GM18511 (cell line): ENCODE measurements around the gene APEX1.
"Not testable (repeated sequence)": the region's sequence is repeated elsewhere in the genome, so short reads cannot be mapped to it uniquely, and the experiment has no call there.

Source experiments
- ATAC-seq: cut with Tn5 transposase; IDR thresholded peaks from one replicate; pipeline ENCODE4 v1.9.1; 2021; ENCODE audit warnings: mild to moderate bottlenecking, moderate library complexity; ENCODE audit not compliant: unreplicated experiment

APEX1 gene

DNA sequence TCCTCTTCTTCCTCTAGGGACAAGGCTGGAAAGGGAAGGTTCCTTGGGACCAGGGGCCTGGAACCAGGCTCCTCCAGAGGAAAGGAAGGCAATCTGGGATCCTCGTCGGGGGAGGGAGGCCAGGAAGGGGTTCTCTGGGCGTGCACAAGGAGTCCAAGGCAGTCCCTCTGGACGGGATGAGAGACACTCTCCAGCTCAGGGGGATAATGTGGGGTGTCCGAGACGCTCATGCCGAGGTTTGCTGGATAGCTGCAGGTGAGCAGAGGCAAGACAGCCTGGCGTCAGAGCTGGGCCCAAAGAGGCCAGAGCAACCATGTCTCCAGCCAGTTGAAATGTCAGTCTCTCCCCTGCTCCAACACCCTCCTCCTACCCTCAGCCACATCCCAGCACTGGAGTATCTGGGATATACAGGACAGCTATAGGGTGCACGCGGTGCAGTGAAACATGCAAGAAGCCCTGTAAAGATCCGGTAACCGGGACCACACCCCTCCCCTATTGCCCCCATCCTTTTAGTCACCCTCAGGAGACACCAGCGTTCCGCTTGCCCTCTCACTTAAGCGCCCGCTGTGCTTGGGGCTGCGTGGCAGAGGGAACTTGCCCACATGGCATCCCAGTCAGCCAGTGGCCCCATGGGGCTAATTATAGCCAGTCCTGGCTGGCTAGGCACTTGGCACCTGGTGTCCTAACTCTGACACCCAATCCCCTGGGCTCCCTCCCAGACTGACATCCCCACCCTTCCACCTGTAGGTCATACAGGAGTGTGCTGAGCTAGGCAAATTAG, 19.3 kb upstream of the APEX1 start, which contains the start of gene KLHL33:
KLHL33 (minus strand) TSS at position 585 of the 781 bp plus-strand sequence; CDS start at position 230, 355 bp downstream.
- no peak for ATAC-seq

DNA sequence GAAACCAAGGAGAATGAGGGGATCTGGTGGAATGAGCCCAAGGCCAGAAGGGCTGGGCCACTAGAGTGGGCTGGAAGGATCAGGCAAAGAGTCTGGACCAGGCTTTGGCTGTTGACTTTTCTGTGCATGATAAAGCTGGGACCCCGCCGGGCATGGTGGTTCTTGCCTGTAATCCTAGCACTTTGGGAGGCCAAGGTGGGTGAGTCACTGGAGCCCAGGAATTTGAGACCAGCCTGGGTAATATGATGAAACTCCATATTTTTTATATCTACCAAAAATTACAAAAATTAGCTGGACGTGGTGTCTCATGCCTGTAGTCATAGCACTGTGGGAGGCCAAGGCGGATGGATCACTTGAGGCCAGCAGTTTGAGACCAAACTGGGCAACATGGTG, 18.7 kb upstream of the APEX1 start:
- ATAC-seq, result no peak

DNA sequence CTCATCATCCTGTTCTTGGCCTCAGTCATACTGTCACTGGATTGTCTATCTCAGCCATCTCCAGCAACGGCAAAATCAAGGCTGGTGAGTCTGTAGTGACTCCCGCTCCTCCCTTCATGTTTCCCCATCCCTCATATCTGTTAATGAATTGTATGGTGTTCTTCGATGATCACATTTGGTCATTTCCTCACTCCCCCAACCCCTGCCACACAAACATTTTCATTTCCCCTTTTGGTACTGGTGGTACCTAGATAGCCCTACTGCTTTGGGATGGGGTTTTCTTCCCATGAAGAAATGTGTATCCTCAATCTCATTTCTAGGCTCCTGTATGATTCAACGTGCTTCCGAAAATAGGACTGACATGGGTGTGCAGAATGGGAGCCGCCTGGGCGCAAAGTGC, 16.4 kb upstream of the APEX1 start:
- ATAC-seq, result peak; percentile 52

DNA sequence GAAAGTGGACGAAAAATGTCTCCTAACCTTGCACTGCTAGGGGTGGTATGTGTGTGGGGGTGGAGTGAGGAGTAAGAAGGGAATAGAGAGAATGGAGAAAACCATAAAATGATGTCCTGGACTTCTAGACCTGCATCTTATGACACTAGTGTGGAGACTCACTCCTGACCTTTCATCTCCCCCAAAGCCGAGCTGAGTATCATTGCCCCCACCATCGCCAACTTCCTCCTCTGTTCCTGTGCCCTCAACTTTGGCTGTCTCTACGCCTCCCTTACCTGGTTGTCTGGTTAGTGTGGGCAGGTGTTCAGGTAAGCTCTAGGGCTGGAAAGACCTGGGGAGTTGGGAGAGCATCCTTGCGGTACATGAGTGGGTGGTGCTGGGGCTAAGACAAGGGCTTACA, 14.6 kb upstream of the APEX1 start:
- peak; percentile 11 for ATAC-seq

DNA sequence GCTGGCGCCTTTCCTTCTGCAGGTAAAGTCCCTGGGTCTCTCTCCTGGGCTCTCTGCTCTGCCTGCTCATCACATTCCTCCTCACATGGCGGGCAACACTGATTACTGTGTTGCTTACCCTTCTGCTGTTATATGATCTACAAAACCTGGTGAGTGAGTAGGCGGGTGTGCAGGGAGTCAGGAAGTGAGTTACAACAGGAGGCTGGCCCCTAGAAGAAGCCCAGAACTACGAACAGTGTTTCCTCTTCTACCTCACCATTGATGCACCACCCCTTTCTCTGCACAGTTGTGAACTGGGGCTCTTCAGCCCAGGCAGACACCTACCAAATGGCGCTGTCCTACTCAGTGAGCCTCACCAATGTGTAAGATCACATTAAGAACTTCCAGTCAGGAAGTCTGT, 14.1 kb upstream of the APEX1 start:
- ATAC-seq, result peak; percentile 87

DNA sequence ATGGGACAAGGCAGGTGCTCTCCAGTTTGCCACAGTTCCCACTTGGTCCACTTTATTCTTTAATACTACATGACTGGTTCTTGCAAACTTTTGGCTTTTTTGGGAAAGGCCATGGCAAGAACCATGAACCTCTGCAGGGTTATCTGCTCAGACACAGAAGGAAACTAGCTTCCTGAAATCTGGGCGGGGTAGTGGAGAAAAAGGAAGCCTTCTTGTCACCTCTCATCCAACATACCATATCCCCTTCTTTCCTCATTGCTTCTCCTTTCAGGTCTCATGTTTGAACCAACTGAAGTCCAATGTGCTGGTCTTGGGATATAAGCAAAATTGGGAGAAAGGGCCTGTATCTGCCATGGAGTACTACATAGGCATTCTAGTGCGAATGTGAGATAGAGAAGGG, 13.6 kb upstream of the APEX1 start:
- no peak for ATAC-seq

DNA sequence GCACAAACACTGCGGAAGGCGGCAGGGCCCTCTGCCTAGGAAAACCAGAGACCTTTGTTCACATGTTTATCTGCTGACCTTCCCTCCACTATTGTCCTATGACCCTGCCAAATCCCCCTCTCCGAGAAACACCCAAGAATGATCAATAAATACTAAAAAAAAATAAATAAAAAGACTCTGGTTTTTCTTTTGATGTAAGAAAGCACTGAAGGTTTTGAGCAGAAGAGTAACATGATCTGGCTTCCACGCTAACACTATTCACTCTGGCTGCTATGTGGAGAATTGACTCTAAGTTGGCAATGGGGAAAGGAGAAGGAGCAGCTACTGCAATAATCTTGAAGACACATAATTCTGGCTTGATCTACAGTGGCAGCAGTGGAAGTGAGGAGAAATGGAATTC, 11.4 kb upstream of the APEX1 start:
- ATAC-seq, result not testable (repeated sequence)

DNA sequence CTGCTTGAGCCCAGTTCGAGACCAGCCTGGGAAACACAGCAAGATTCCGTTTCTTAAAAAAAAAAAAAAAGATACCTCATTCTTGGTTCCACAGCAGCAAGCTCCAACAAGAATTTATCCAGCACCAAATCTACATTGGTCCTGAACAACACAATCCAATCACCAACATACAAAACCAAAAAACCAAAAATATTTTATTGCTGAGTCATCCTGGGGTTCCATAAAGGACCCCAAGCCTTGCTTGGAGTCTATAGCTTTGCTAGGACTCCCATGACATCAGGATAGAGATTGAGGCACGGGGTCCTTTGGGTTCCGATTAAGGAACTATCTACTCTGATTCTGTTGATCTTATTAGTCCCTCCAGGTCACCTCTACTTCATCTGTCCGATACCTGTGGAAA, 8.1 kb upstream of the APEX1 start:
- ATAC-seq, result no peak

DNA sequence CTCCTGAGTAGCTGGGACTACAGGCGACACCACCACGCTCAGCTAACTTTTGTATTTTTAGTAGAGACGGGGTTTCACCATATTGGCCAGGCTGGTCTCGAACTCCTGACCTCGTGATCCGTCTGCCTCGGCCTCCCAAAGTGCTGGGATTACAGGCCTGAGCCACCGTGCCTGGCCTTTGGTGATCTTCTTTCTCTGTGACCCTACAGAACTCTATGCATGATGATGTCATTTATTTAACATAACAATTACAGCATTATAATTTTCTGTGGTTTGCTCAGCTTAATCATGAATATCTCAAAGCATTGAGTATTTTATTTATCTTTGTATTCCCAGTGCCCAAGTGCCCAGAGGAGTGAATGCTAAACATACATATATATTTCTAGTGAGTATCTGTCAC, 2.2 kb upstream of the APEX1 start:
- not testable (repeated sequence) for ATAC-seq

DNA sequence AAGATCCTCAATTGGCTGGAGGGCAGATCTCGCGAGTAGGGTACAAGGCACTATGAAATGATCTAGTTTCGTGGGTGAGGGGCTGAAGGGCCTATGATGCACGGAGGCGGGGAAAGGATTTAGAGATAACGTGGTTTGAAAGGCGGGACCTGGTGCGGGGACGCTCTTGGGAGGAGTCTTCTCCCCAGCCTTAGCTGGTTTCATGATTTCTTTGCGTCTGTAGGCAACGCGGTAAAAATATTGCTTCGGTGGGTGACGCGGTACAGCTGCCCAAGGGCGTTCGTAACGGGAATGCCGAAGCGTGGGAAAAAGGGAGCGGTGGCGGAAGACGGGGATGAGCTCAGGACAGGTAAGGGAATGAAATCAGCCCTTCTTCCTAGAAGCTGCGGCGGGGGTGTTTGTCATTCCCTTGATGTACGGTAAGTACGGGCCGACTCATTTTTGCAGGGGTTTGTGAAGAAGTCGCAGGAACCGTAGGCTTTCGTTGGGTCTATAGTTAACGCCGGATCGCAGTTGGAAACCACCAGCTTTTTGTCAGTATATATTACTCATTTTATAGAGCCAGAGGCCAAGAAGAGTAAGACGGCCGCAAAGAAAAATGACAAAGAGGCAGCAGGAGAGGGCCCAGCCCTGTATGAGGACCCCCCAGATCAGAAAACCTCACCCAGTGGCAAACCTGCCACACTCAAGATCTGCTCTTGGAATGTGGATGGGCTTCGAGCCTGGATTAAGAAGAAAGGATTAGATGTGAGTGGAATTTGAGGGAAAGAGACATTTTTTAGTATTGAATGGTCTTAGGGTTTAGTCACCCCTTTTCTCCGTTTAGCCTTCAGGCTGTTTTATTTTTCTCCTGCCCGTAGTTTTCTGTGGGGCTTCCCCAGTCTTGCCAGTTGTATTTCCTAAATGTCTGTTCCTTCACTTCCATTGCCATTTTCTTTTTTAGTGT, 602 bp downstream of the APEX1 start:
- peak; percentile 58 for ATAC-seq

DNA sequence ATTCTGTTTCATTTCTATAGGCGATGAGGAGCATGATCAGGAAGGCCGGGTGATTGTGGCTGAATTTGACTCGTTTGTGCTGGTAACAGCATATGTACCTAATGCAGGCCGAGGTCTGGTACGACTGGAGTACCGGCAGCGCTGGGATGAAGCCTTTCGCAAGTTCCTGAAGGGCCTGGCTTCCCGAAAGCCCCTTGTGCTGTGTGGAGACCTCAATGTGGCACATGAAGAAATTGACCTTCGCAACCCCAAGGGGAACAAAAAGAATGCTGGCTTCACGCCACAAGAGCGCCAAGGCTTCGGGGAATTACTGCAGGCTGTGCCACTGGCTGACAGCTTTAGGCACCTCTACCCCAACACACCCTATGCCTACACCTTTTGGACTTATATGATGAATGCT, 1.9 kb downstream of the APEX1 start:
- ATAC-seq, result no peak

DNA sequence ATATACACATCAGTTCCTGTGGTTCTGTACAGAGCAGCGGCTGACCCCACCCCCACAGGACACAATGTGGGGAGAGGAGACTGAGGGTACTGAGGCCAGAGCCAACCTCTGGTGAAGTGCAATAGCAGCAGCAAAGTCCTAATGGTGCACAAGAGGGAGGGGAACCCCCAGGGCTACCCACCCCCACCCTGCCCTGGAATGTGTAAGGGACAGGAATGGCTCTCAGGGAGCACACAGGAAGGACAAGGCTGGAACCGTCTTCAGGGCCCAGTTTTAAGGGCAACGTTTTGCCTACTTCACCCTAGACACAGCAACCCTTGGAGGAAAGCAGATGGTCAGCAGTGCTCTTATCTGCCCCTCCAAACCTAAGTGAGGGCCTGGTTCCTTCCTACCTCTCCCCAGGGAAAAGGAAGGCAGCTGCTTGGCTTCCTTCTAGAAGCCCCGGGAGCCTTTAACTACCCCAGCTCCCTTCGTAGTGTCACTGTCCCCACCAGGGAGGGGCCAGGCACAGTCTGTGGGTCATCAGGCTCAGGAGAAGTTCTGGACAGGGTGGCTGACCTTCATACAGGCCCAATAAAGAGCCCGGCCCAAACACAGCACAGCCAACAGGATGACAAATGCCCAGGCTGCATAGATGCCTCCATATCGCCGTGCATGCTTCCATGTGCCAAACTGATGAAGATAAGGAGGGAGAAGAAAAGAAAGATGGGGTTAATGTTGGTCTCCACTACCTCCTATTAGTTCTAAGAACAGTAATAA, 3.2 kb downstream of the APEX1 start:
- no peak for ATAC-seq

DNA sequence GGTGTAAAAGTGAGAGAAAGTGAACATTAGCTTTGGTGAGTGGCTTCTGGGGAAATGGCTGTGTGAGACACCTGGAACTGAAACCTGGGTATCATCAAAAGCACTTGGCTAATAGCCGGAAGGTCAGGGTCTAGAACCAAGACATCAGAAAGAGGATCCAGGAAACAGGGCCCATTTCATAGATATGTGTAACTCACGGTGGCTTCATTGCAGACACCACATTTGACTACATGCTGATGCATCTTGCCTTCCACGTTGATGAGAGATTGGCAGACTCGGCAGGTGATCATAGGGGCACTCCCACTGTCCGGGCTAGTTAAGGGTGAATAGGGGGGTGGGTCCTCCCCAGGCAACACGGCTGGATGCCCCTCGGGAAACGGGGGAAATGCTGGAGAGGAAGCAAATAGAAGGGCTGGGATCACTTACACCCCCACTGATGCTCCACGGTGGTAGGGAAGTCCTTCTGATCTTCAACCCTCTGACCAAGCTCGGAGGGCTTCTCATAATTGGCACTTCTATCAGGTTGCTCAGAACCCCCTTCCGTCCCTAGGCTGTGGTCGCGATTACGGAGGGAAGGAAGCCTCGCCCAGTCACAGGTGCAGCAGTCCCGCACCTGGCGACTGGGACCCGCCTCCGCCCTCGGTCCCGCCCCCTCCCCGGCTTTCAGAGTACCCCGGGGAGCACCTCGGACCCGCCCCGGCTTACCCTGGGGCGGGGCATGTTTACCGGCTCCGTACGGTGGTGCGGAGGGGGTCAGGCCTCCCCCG, 5.6 kb downstream of the APEX1 start:
- peak; percentile 12 for ATAC-seq

DNA sequence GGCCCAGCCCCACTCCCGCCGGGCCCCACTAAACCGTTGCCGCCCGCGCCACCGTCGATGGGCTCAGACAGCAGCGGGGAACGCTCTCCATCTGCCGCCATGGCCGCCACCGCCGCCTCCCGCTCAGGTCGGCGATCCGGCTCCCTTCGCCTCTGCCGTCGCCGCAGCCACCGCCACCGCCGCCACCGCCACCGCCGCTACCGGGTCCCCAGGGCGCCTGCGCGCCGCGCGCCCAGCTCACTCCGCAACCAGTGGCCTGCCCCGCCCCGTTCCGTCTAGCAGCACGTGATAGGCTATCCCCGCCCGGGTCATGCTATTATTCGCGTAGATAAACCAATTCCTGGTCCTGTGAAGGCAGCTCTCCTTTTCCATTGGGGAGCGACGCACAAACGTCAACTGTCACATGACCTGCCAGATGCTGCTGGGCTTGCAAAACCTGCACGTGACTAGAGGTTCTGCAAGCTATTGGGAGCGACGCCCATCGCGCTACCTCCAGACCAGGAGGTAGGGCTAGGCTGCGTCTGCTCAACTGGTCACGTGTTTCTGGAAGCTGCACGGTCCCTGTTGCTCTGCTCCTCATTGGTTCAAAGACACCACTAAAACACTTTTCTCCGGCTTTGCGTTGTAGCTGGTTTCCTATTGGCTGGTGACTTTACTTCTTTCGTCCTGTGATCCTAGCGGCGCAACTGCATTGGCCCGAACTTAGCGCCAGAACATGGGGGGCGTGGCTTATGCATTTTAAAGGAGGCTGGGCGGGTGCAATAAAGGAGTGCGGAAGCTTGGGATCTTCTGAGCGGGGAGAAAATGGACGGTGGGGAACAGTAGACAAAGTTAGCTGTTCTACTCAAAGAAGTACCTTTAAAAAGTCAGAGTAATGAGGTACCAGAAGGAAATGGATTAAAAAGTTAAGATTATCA, 6.5 kb downstream of the APEX1 start, which contains the start of gene PIP4P1:
PIP4P1 (minus strand) TSS at position 210 of the 917 bp plus-strand sequence; CDS start at position 101, 109 bp downstream.
- ATAC-seq, result peak; percentile 95

DNA sequence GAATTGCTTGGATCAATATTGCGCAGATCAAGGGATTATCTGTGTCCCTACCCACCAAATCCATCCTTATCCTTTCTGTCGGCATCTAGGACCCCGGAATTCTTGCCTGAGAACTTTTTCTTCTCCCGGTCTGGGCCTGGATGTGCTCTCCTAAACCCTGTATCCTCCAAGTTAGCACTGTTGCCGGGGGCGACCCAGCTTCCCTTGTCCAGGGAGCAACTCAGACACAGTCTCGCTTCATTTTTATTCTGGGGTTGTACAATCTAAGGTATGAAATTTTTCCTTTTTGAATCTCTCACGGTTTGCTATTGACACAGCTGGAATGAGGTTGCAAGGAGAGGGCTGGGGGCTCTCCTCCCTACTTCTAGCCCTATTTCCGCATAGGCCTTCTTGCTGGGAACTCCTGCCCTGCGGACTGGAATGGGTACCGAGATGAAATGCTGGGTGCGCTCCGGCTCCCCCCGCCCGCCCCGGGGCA, 13.8 kb downstream of the APEX1 start:
- ATAC-seq, result peak; percentile 10

DNA sequence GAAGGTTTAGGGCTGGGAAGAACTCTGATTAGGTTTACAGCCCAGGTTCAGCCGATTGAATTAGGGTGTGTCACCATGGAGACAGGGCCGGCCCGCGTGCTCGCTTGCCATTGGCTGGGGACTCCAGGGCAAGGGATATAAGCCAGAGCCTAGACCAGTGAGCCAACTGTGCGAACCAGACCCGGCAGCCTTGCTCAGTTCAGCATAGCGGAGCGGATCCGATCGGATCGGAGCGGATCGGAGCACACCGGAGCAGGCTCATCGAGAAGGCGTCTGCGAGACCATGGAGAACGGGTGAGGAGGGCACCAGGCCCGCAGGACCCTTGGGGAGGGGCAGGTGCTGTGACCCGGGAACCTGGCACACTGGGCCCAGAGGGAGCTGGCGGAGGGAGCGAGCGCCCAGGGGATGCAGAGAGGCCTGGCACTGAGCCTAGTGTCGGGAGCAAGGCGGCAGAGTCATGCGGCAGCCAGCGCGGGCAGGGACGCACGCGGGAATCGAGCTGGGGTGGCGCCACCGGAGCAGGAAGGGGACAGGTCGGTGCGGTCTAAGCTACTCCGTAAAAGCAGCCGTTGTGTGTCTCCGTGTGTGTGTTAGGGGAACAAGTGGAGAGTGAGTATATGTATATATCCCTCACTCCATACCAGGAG, 14.3 kb downstream of the APEX1 start, which contains the start of gene PNP:
PNP (plus strand) TSS at position 165 of the 648 bp plus-strand sequence; CDS start at position 284, 119 bp downstream.
- peak; percentile 97 for ATAC-seq

DNA sequence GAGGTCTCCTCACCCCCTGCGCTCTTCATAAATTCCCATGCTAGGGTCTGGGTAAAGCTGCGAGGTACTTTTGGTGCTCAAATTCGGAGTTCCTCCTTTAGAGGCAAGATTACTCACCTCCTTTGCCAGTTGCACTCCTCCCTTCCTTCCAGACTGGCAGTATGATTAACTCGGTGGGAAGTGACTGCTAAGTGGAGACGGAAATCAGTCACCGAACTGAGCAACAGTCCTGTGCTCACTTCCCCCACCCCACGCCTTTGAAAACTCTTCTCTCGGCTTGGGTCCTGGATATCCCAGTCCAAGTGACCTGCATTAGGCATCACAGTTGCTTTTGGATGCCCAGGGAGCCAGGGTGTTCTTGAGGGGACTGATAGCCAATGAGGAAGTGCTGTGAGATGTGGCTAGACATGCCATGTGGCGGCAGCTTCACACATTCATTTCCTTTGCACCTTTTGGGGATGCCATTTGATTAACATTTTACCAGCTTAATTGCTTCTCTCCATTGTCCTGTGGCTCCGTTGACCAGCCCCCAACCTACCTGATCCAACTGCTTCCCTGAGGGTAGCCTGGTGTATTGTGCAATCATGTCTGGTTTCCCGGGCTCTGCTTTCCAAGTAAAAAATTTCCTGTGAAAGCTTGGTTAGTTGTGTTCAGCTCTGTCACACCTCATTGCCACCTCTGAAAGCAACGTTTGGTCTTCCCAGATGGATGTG, 15.0 kb downstream of the APEX1 start:
- peak; percentile 38 for ATAC-seq

DNA sequence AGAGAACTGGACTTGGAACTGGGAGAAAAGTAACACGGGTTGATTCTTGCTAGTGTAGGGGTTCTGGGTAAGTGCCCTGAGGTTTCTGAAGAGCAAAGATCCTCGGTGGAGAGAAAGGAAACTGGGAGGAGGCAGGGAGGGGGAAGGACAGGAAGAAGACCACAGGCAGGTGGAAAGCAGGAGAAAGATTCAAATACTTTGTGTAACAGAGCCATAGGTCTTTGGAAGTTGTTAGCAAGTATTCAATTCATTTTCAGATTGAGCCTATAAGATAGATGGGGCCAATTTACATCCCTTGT, 15.5 kb downstream of the APEX1 start:
- ATAC-seq, result no peak
